GM19438 (cell line): ENCODE measurements around the gene CLCN6.

Source experiments
- ATAC-seq: cut with Tn5 transposase; IDR thresholded peaks from one replicate; pipeline ENCODE4 v1.9.1; 2021; ENCODE audit warnings: low read depth; ENCODE audit not compliant: unreplicated experiment

CLCN6 gene

GRCh38 chr1:11874624-11875023 lies 68.6 kb downstream of the CLCN6 start:
- no peak for ATAC-seq

GRCh38 chr1:11875094-11875493 lies 69.1 kb downstream of the CLCN6 start:
- ATAC-seq = no peak

GRCh38 chr1:11877074-11877473 lies 71.1 kb downstream of the CLCN6 start:
- no peak for ATAC-seq

DNA sequence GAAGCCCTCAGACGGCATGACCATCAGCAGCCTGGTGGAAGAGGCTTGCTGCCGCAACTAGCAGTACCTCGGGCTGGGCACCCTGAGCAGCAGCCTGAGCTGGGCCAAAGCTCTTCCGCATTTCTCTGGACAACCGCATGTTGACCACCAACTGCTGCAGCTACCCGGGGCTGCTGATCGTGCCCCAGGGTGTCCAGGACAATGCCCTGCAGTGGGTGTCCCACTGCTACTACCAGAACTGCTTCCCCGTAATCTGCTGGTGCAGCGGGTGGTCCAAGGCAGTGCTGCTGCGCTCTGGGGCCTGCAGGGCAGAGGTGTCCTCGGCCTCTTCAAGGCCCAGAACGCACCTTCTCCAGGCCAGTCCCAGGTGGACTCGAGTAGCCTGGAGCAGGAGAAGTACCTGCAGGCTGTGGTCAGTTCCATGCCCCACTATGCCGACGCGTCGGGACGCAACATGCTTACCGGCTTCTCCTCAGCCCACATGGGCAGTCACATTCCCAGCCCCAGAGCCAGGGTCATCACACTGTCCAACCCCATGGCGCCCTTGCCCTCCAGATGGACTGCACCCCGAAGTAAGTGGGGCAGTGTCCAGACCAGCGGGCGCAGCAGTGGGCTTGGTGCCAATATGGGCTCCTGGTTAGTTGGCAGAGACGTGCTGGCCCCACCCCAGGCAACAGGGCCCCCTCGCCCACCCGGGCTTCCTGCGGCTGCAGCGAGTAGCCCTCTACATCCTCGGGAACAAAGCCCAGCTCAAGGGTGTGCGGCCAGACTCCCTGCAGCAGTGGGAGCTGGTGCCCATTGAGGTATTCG lies 72.3 kb downstream of the CLCN6 start:
- ATAC-seq = no peak

- no peak for ATAC-seq
These were observed 72.8 kb downstream of the CLCN6 start for GRCh38 chr1:11878891-11879190.

DNA sequence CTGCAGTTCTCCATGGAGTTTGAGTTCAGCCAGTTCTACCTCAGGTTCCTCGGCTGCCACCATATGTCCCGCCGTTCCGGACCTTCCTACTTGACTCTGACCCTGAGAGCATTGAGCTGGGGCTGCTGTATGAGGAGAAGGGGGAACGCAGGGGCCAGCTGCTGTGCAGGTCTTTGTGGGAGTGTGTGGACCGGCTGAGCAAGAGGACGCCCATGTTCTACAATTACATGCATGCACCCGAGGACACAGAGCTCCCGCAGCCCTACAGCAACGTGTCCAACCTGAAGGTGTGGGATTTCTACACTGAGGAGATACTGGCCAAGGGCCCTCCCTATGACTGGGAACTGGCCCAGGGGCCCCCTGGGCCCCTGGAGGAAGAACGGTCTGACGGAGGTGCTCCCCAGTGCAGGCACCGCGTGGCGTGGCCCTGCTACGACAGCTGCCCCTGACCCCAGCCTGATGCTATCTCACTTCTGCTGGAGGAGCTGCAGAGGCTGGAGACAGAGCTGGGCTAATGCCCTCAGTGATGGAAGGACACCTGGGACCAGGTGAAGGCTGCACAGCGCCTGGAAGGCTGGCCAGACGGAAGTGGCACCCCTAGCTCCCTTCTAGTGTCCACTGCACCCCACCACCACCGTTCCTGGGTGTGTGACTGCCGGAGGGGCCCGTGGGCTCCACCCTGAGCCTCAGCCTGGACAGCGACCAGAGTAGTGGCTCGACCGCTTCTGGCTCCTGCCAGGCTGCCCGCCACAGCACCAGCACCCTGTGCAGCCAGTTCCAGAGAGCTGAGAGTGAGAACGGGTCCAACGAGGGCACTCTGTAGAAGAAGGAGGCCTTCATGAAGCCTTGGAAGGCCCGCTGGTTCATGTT lies 73.6 kb downstream of the CLCN6 start:
- ATAC-seq = no peak

GRCh38 chr1:11880181-11880575 lies 74.2 kb downstream of the CLCN6 start:
- no peak for ATAC-seq

DNA sequence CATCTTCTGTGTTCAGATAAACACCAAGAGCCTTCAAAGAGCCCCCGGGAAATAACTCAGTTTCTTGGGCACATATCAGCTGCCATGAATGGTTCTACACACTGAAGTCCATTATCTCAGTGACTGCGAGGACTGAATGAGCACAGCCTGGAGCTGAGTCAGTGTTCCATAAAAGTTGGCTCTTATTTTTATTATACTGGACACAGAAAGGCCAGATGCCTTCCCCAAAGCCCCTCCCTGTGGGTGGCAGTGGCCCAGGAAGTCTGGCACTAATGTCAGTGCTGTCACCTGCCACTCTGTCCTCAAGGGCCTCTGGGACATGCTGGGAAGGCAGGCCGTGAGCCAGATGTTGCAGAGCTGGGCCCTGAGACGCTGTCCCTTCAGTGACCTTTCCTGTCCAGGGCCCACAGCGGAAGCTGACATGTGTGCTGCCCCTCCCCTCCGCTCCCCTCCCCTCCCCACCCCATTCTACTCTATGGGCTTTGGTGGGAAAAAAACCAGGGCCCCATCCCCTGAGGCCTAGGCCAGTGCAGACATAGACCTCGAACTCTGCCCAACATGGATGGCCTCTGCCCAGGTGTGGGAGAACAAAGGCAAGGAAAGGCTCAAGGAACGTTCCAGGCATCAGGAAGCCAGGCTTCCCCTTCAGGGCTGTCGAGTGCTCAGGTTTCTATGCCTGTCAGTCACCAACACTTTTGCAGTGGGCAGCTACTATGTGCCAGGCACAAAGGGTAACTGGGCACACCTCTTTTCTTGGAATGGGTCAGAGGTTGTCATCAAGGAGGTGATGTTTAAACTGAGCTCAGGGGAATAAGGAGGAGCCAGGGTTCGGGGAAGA lies 75.1 kb downstream of the CLCN6 start:
- no peak for ATAC-seq

DNA sequence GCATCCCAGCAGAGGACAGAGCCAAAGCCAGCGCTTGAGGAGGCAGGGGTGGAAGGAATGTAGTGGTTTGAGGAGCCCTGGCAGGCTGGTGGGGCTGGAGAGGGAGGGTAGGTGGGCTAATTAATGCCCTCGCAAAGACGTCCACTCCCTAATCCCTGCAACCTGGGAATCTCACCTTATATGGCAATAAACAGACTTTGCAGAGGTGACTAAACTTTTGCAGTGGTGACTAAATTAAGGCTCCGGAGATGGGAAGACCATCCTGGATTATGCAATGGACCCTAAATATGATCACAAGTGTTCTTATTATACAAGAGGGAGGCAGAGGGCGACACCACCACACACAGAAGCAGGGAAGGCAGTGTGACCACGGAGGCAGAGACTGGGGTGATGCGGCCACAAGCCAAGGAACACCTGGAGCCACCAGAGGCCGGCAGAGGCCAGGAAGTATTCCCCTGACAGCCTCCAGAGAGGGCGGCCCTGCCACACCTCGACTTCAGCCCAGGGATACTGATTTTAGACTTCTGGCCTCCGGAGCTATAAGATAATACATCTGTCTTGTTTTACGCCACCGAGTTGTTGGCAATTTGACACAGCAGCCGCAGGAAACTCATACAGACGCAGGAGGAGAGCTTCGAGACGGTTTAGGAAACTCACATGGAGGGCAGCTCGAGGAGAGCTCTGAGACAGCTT lies 75.9 kb downstream of the CLCN6 start:
- no peak for ATAC-seq

DNA sequence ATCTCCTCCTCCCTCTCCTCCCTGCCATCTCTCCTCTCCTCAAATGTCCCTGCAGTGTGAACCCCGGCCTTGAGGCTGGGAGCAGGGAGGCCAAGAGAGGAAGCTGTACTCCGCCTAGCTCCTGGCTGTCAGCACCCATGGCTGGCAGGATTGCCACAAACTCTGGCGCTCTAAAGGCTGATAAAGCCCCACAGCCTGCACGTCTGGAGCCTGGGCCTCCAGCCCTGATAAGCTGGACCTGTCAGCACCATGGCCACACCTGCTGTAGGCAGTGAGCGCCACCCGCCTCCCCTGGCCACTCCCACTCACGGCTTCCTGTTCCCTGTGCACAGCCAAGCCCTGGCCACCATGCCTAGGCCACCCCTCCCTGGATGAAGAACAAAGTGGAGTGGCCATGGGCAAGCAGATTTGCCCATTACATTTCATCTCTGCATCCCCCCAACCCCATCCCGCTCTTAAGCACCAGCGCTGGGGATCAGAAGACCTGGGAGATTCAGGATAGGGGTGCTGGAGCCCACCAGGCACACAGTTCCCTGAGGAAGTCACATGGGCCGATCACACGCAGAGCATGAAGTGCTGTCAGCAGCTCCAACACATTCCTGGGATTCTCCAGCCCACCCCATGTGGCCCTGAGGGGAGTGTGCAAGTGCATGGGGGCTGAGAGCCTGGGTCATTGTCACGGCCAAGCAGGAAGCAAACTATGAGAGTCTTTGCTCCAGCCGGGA lies 77.0 kb downstream of the CLCN6 start:
- ATAC-seq = no peak

- ATAC-seq = no peak
These were observed 79.9 kb downstream of the CLCN6 start for GRCh38 chr1:11885916-11886315.

DNA sequence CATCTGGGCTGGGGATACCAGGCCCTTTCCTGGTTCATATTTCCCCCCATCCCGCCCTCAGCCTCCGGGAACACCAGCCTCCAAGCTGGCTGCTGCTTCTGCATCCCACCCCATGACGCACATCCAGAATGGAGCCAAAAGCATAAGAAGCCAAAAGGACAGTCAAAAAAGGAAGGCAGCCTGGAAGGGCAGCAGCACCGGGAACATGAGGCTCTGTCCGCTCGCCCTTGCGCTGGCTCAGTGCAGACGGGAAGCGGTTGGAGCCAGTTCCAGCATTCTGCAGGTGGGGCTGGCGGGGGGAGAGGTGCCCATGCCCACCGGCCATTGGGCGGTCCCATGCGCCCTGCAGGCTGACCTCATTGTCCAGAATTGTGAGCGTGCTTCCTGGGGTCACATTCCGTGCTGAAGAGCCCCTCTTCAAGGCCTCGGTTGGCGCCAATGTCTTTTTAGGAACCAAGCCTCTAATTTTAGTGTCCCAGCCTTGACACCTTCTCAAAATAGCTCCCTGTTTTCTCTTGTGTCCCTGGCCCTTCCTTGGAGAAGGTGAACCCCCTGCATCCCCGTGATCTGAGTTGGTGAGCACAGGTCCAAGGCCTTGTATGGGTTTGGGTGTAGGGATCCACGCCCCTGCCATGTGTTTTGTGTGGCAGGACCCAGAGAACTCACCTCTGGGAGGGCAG lies 81.1 kb downstream of the CLCN6 start:
- no peak for ATAC-seq

GRCh38 chr1:11887666-11888007 lies 81.6 kb downstream of the CLCN6 start:
- no peak for ATAC-seq

GRCh38 chr1:11888206-11888876 lies 82.3 kb downstream of the CLCN6 start:
- no peak for ATAC-seq

DNA sequence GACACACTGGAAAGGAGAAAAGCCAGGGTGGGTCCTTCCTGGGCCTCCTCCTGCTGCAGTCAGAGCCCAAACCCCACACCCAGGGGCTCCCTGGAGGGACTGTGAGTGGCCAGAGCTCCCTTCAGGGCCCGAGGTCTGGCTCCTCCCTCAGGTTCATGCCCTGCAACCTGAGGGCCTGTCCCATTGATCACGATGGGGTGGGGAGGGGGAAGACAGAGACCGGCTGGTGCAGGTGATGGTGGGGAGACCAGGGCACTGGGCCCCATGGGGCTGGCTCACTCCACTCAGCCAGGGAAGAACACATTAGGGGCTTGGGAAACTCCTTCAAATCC lies 82.9 kb downstream of the CLCN6 start:
- ATAC-seq = no peak

GRCh38 chr1:11891433-11892186 lies 85.6 kb downstream of the CLCN6 start:
- ATAC-seq = no peak
